GM21390 (cell line): ENCODE data around the gene PTPRB.

ENCODE experiments used
- ATAC-seq: cut with Tn5 transposase; IDR thresholded peaks from one replicate; pipeline ENCODE4 v1.9.1; 2021; ENCODE audit not compliant: unreplicated experiment

PTPRB gene

DNA sequence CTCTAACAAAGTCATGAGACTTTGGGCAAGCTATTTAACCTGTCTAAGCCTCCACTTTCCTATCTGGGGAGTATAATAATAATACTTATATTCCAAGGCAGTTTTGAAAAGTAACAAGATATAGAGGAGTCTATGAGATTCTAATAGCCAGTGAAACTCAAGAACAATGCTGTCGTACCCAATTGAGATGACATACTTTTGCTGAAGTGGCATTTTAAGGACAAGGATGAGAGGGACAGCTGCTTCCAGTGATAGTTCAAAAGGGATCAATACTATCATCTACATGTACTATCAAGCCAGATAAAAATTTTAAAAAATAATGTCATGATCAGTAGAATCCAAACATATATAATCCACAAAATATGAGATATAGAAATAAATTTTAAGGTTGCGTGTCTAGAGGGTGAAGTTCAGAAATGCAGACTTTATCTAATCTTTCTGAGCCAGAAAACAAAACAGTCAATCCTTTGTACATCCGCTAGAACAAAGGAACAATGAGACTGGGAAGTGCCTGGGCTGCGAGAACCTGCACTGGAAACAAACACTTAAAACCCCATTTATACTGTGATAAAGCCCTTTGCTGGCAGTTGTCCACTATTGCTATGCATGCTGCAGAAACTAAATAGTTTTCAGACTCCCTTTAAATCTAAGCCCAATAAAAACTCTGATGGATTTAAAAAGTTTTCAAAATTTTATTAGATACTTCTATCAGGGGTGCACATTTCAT is 38.6 kb downstream of the PTPRB start:
- no peak for ATAC-seq

- ATAC-seq, result no peak
Observed at GRCh38 chr12:70592664-70593063, 44.6 kb downstream of the PTPRB start.

GRCh38 chr12:70590549-70591226 is 46.5 kb downstream of the PTPRB start:
- no peak for ATAC-seq

- ATAC-seq, result peak; percentile 94
Observed at GRCh38 chr12:70590051-70590450, 47.2 kb downstream of the PTPRB start.

DNA sequence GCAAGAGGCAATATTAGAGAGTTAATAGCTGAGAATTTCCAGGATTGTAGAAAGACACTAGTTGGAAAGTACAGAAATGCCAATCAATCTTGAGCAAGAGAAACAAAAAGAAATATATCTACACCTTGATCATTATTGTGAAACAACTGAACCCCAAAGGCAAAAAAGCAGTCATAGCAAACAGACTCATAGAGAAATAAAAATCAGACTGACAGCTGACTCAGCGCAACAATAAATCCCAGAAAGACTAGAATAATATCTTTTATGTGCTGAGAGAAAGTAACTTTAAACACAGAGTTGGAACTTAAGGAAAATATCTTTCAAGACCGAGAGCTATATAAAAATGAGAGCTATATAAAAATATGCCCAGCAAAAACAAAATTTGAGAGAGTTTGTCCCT is 52.9 kb downstream of the PTPRB start:
- ATAC-seq, result no peak

- no peak for ATAC-seq
Observed at GRCh38 chr12:70583251-70583650, 54.0 kb downstream of the PTPRB start.

GRCh38 chr12:70581208-70581607 is 56.0 kb downstream of the PTPRB start:
- ATAC-seq, result peak; percentile 73

DNA sequence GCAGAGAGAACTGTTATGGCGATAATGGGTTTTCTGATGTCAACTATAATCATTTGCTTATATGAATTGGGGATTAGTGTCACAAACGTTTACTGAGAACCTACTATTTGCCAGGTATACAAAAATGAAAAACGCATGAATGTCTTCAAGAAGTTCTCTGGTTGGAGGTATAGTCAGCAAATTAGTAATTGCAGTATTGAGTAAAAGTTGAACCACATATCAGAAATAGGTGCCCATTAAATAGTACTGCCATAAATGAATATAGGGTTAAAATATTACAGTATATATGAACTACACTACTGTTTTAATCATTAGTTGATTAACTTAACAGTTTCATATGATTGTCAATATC is 60.0 kb downstream of the PTPRB start:
- ATAC-seq, result no peak

GRCh38 chr12:70576341-70577282 is 60.6 kb downstream of the PTPRB start:
- ATAC-seq, result peak; percentile 64

DNA sequence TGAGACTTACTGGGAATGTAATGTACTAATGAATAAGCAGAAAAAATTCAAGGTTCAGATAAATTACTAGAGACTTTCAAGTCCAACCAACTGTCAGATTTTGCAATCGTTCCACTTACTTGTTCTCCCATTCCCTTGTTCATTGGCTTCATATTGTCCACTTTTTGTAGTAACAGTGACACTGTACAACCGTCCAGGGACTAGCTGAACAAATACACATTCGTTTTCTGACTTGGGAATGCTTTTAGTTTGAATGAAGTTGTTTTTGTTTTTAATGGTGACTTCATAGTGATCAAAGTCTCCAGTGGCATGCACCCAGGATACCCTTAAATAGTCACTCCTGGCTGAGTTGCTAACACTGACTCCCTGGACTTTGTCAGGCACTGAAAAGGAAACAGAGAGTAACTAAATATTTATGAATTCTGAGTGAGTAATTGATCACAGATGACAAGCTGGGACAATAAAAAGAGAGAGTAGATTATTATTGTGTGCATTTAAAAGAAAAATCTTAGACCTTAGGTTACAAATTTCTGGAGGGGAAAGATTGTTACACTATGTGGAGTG is 65.4 kb downstream of the PTPRB start:
- ATAC-seq, result no peak

DNA sequence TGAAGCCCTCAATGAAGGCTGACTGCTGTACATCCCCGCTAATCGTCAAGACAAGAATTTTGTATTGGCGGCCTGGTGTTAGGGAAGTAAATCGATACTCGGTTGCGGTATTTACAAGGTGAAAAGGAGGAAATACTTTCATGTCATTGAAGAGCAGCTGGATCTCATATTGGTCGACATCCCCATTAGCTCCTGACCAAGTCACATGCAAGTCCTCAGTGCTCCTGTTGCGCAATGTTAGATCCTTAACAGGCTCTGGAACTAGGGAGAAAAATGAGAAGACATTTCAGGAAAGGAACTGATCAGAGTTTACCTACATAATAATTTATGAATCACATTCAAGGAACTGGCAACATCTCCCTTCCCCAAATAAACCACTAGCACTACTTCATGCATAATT is 66.2 kb downstream of the PTPRB start:
- ATAC-seq, result no peak

- ATAC-seq, result no peak
Observed at GRCh38 chr12:70561550-70561949, 75.7 kb downstream of the PTPRB start.

DNA sequence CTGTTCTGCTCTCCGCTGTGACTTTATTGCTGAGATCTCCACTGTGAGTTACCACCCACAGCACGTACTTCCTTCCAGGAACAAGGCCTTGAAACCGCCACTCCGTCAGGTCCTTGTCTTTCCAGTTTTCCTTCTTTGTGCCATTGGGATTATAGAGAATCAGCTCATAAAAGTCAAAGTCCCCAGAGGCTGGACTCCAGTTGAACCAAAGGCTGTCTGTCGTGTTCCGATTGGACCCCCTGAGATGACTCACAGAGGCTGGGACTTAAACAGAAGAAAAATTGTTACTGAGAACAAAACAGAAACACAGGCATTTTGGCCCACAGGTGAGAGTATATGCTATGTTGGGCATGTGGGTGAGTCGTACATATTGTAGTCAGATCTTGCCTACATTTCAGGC is 76.6 kb downstream of the PTPRB start:
- no peak for ATAC-seq

DNA sequence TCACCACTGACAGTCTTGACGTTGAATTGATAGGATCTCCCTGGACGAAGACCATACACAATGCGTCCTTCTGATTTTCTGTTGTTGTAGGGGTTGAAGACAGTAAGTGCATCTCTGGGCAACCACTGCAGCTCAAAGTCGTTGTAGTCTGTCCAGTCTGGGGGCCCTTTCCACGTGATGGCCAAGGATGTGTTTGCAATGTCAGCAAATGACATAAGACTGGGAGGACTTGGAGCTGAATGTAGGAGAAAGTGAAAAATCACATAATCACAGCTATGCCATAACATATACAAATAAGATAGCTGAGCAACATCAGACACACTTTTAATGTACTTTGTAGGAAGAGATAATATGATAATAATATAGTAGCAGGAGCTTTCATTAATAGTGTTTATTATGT is 77.8 kb downstream of the PTPRB start:
- no peak for ATAC-seq

DNA sequence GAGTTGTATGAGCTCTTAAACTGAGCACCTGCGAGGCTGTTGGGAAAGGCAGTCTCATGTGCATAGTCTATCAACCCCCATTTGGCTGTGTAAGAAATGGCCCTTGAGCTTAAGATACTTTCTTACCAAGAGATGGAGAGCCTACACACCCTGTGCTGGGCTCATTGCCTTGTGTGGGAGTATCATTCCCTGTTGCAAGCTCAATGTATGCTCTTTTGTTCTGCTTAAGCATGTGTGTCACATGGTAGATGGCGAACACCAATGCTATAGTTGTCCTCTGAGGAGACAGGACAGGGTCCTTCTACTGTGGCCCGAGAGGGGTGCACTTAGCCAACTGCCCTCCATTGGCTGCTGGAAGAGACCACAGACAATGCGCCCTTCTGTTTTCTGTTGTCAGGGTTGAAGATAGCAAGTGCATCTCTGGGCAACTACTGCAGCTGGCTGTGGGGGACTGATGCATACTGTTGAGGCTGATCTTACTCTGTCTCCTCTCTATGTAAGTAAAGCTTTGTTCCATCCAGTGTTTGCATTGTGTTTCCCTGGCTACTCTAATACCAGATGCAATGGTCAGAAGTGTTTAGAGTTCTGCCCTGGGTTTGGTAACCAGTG is 79.5 kb downstream of the PTPRB start:
- no peak for ATAC-seq

GRCh38 chr12:70556179-70556869 is 80.9 kb downstream of the PTPRB start:
- no peak for ATAC-seq

DNA sequence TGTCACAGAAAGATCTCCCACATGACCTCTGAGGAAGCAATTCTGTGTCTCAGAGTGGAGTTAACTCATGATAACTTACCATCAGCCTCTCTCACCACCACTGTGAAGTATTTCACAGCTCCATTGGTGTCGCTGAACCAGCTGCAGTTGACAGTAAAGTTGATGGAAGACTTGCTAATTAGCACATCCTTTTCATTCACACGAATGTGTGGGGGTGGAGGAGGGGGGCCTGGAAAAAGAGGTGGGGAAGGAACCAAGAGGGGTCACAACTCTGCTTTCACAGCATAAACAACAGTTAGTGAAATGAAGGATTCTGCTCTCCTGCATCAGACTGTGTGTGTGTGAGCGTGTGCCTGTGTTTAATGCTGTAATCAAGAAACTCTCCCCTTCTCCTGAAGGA is 82.1 kb downstream of the PTPRB start:
- ATAC-seq, result no peak

DNA sequence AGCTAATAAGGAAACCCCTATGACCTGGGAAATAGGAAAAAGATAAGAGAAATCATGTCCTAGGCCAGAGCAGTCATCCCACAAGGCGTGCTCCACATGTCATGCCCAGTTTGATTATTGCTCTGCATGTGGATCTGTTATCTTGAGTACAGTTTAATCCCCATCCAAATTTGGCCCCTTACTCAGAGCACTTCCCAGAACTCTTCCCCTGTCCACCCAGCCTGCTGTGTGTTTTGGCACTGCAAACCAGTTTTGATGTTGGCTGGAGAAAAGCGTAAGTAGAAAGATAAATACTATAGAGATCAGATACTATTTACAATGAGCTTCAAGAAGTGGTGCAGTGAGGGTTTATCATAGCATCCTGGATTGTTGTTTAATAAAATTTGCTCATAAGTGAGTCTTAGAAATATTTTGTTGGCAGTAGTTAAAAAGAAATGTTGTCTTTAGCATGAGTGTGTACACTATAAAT is 83.8 kb downstream of the PTPRB start:
- ATAC-seq, result no peak

GRCh38 chr12:70551731-70552130 is 85.5 kb downstream of the PTPRB start:
- no peak for ATAC-seq

GRCh38 chr12:70550180-70550577 is 87.0 kb downstream of the PTPRB start:
- no peak for ATAC-seq
